Measurements from ENCODE around the gene JAG1.
"Not testable (repeated sequence)": the region's sequence is repeated elsewhere in the genome, so short reads cannot be mapped to it uniquely, and the experiment has no call there.

The JAG1 gene

GRCh38 chr20:10637031-10637559 lies 36.7 kb downstream of the JAG1 start:
- no peak for DNase-seq (ENCODE audit: low read depth)

- no peak for DNase-seq (ENCODE audit: low read depth)
Measured at GRCh38 chr20:10636326-10636818, 37.4 kb downstream of the JAG1 start.

- no peak for DNase-seq (ENCODE audit: low read depth)
Measured at GRCh38 chr20:10635476-10636208, 38.2 kb downstream of the JAG1 start.

GRCh38 chr20:10634683-10635411 lies 39.0 kb downstream of the JAG1 start:
- DNase-seq (ENCODE audit: low read depth) = no peak

- no peak for DNase-seq (ENCODE audit: low read depth)
Measured at GRCh38 chr20:10634211-10634610, 39.6 kb downstream of the JAG1 start.

GRCh38 chr20:10633718-10634117 lies 40.1 kb downstream of the JAG1 start:
- DNase-seq (ENCODE audit: low read depth) = no peak

- DNase-seq (ENCODE audit: low read depth) = no peak
Measured at GRCh38 chr20:10632721-10633509, 40.9 kb downstream of the JAG1 start.

GRCh38 chr20:10631126-10631525 lies 42.7 kb downstream of the JAG1 start:
- DNase-seq (ENCODE audit: low read depth) = no peak

GRCh38 chr20:10629946-10630650 lies 43.7 kb downstream of the JAG1 start:
- DNase-seq (ENCODE audit: low read depth) = no peak

GRCh38 chr20:10626896-10627295 lies 46.9 kb downstream of the JAG1 start:
- DNase-seq (ENCODE audit: low read depth) = no peak

- no peak for DNase-seq (ENCODE audit: low read depth)
Measured at GRCh38 chr20:10625641-10626040, 48.2 kb downstream of the JAG1 start.

- no peak for DNase-seq (ENCODE audit: low read depth)
Measured at GRCh38 chr20:10622657-10623418, 51.0 kb downstream of the JAG1 start.

- no peak for DNase-seq (ENCODE audit: low read depth)
Measured at GRCh38 chr20:10621149-10621548, 52.6 kb downstream of the JAG1 start.

- no peak for DNase-seq (ENCODE audit: low read depth)
Measured at GRCh38 chr20:10619427-10619826, 54.4 kb downstream of the JAG1 start.

GRCh38 chr20:10618611-10619245 lies 55.1 kb downstream of the JAG1 start:
- no peak for DNase-seq (ENCODE audit: low read depth)

- DNase-seq (ENCODE audit: low read depth) = not testable (repeated sequence)
Measured at GRCh38 chr20:10617549-10618133, 56.2 kb downstream of the JAG1 start.

- no peak for DNase-seq (ENCODE audit: low read depth)
Measured at GRCh38 chr20:10616212-10616611, 57.6 kb downstream of the JAG1 start.

GRCh38 chr20:10613911-10614310 lies 59.9 kb downstream of the JAG1 start:
- DNase-seq (ENCODE audit: low read depth) = no peak

- not testable (repeated sequence) for DNase-seq (ENCODE audit: low read depth)
Measured at GRCh38 chr20:10613426-10613825, 60.4 kb downstream of the JAG1 start.

- DNase-seq (ENCODE audit: low read depth) = no peak
Measured at GRCh38 chr20:10611357-10611756, 62.4 kb downstream of the JAG1 start.

Data from activated T-helper 9 cell treated with anti-CD3 and anti-CD28 coated beads, Interleukin-2, amount 50 U/mL, for 16 hours (primary cell).